ENCODE measurements around the gene TMEM181.
"Not testable (repeated sequence)": the region's sequence is repeated elsewhere in the genome, so short reads cannot be mapped to it uniquely, and the experiment has no call there.

Gene TMEM181

GRCh38 chr6:158645064-158646022, 85.5 kb downstream of the TMEM181 start:
- TF ChIP-seq, protein P1, sequence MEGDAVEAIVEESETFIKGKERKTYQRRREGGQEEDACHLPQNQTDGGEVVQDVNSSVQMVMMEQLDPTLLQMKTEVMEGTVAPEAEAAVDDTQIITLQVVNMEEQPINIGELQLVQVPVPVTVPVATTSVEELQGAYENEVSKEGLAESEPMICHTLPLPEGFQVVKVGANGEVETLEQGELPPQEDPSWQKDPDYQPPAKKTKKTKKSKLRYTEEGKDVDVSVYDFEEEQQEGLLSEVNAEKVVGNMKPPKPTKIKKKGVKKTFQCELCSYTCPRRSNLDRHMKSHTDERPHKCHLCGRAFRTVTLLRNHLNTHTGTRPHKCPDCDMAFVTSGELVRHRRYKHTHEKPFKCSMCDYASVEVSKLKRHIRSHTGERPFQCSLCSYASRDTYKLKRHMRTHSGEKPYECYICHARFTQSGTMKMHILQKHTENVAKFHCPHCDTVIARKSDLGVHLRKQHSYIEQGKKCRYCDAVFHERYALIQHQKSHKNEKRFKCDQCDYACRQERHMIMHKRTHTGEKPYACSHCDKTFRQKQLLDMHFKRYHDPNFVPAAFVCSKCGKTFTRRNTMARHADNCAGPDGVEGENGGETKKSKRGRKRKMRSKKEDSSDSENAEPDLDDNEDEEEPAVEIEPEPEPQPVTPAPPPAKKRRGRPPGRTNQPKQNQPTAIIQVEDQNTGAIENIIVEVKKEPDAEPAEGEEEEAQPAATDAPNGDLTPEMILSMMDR (IDR thresholded peaks at IDR 0.05; ENCODE audit: control insufficient read depth, insufficient read depth, low read depth, low read length, missing control alignments), result no peak
- H3K4me3 ChIP-seq (ENCODE audit: control insufficient read depth, low read depth, low read length), result peak overlapping the region; percentile 53
- DNase-seq (ENCODE audit: low read depth), result no peak

DNA sequence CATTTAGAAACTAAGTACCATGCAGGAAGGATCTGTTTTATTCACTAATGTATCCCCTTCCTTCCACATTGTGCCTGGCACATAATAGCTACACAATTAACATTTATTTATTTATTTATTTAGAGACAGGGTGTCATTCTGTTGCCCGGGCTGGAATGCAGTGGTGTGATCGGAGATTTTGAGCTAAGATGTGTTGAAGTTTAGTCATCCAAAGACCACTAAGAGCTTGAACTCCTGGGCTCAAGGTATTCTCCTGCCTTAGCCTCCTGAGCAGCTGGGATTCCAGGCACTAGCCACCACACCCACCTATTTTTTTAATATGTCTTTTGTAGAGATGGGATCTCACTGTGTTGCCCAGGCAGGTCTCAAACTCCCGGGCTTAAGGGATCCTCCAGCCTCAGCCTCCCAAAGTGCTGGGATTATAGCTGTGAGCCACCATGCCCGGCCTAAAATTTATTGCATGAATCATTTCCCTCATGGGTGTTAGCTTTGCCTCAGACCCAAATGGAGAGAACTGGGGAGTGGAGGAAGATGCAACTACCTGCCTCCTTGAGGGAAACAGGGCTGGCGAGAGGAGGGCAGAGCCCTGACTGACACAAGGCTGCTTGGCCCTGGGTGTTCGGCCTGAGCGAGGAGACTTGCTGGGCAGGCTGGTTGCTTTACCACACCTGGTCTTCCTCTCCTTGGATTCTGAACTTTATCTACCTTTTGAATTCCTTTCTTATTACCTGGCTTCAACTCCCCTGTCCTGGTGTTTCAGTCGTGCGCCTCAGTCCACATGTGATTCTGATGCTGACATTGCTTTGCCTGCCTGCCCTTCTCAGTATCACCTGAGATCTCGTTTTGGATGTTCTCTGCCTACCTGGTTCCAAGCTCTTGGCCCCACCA, 86.4 kb downstream of the TMEM181 start:
- no peak for DNase-seq (ENCODE audit: low read depth)

DNA sequence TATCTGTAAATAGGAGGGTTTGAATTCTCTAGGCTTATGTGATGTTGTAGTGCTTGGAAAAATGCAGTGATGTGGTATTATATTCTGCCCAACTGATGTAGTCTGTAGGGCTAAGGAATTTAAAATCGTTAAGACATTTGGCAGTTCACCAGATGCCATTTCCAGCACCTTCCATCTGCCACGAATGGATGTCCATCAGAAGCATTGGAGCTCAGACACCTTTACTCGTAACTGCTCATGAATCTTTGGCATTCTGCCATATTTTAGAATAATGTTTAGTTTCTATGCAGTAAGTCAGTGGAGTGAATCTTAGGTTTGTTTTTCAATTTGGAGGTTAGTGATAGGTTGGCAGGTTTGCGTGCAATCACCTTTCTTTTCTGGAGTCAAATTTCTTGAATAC, 87.6 kb downstream of the TMEM181 start:
- TF ChIP-seq, protein P1 (IDR thresholded peaks at IDR 0.05; ENCODE audit: control insufficient read depth, insufficient read depth, low read depth, low read length, missing control alignments), result no peak
- H3K4me3 ChIP-seq (ENCODE audit: control insufficient read depth, low read depth, low read length), result no peak overlapping the region
- DNase-seq (ENCODE audit: low read depth), result no peak

More for the DNA sequence above, 86.4 kb downstream of the TMEM181 start:
- TF ChIP-seq, protein P1 (IDR thresholded peaks at IDR 0.05; ENCODE audit: control insufficient read depth, insufficient read depth, low read depth, low read length, missing control alignments), result no peak
- H3K4me3 ChIP-seq (ENCODE audit: control insufficient read depth, low read depth, low read length), result no peak overlapping the region

DNA sequence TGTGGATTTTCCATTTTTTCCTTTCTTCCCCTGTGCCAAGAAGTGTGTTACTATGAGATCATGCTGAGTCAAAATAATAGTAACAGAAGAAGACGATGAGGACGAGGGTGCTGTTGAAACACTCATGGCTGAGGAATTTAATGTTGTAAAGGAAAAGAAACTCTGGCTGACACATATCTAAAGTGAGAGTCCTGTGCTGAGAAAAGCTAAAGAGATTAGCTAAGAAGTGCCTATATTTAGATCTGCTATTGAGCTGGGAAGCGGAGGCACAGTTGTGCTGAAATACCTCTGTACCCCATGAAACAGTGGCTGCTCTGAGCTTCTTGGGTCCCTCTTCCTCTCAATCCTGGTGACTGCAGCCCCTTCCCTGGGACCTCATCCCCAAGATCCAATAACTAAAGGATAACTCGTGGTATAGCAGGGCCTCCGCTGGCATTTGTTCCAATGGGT, 88.8 kb downstream of the TMEM181 start:
- DNase-seq (ENCODE audit: low read depth), result no peak
- H3K4me3 ChIP-seq (ENCODE audit: control insufficient read depth, low read depth, low read length), result no peak overlapping the region

GRCh38 chr6:158649289-158650143, 89.6 kb downstream of the TMEM181 start, which contains the start of gene SYTL3:
Gene SYTL3 (plus strand): TSS chr6:158650054. CDS start chr6:158663269, 13,215 bp downstream.
- H3K4me3 ChIP-seq (ENCODE audit: control insufficient read depth, low read depth, low read length), result no peak within 1 kb of the TSS
- TF ChIP-seq, protein P1 (IDR thresholded peaks at IDR 0.05; ENCODE audit: control insufficient read depth, insufficient read depth, low read depth, low read length, missing control alignments), result no peak
- DNase-seq (ENCODE audit: low read depth), result no peak

More for the DNA sequence above, 88.8 kb downstream of the TMEM181 start:
- TF ChIP-seq, protein P1 (IDR thresholded peaks at IDR 0.05; ENCODE audit: control insufficient read depth, insufficient read depth, low read depth, low read length, missing control alignments), result no peak

- H3K4me3 ChIP-seq (ENCODE audit: control insufficient read depth, low read depth, low read length); DNase-seq (ENCODE audit: low read depth): not testable (repeated sequence)
These were observed 92.3 kb downstream of the TMEM181 start for GRCh38 chr6:158651981-158652737.
